HUES48 (cell line): Measurements from ENCODE around the gene DOCK3.
A peak's percentile ranks its signal among the peaks of the same experiment; 100 is the strongest.

Source experiments
- H3K27ac ChIP-seq: one replicate; pipeline ENCODE4 v1.7.0; 2013; ENCODE audit warnings: low read depth, low read length, inconsistent platforms
- H3K27me3 ChIP-seq: 2 replicates; pipeline ENCODE4 v1.6.1; 2013; ENCODE audit warnings: mild to moderate bottlenecking, low read length; ENCODE audit not compliant: control insufficient read depth, insufficient read depth
- H3K36me3 ChIP-seq: 2 replicates; pipeline ENCODE4 v1.6.1; 2013; ENCODE audit warnings: low read length; ENCODE audit not compliant: control insufficient read depth, insufficient read depth
- H3K4me1 ChIP-seq: 2 replicates; pipeline ENCODE4 v1.6.1; 2013; ENCODE audit warnings: mild to moderate bottlenecking, low read length; ENCODE audit not compliant: control insufficient read depth, insufficient read depth
- H3K4me3 ChIP-seq: 2 replicates; pipeline ENCODE4 v1.5.1; 2013; ENCODE audit warnings: mild to moderate bottlenecking, low read depth, low read length
- H3K9ac ChIP-seq: 2 replicates; pipeline ENCODE4 v1.6.1; 2013; ENCODE audit warnings: mild to moderate bottlenecking, low read depth, low read length, moderate library complexity
- H3K9me3 ChIP-seq: 2 replicates; pipeline ENCODE4 v1.6.1; 2013; ENCODE audit warnings: low read length; ENCODE audit not compliant: control insufficient read depth, insufficient read depth

The DOCK3 gene

GRCh38 chr3:50637011-50637410 lies 37.7 kb upstream of the DOCK3 start:
- Histone ChIP-seq H3K4me3 (no peak overlapping the region), H3K4me1 (peaks cover 14% of the 10 kb centered on the region), H3K27ac (no peak overlapping the region), H3K9me3 (no peaks in the 10 kb centered on the region), H3K27me3 (no peaks in the 10 kb centered on the region), H3K36me3 (peaks cover 11% of the 10 kb centered on the region; the same call in 1 of the 2 replicates), H3K9ac (no peak overlapping the region)

- H3K36me3 ChIP-seq = peaks cover 13% of the 10 kb centered on the region; the same call in 1 of the 2 replicates
- H3K4me1 ChIP-seq = peaks cover 16% of the 10 kb centered on the region
- no peak overlapping the region for H3K4me3 ChIP-seq
- H3K27ac ChIP-seq = no peak overlapping the region
- H3K9me3 ChIP-seq = no peaks in the 10 kb centered on the region
- H3K9ac ChIP-seq = no peak overlapping the region
- no peaks in the 10 kb centered on the region for H3K27me3 ChIP-seq
Observed at GRCh38 chr3:50637945-50638344, 36.8 kb upstream of the DOCK3 start.

GRCh38 chr3:50639055-50639494 lies 35.7 kb upstream of the DOCK3 start:
- H3K4me1 ChIP-seq = peaks cover 16% of the 10 kb centered on the region
- H3K4me3 ChIP-seq = no peak overlapping the region
- no peak overlapping the region for H3K9ac ChIP-seq
- peaks cover 23% of the 10 kb centered on the region for H3K36me3 ChIP-seq
- no peaks in the 10 kb centered on the region for H3K9me3 ChIP-seq
- no peaks in the 10 kb centered on the region for H3K27me3 ChIP-seq
- no peak overlapping the region for H3K27ac ChIP-seq

GRCh38 chr3:50642382-50642781 lies 32.3 kb upstream of the DOCK3 start:
- peaks cover 45% of the 10 kb centered on the region for H3K36me3 ChIP-seq
- no peak overlapping the region for H3K9ac ChIP-seq
- H3K9me3 ChIP-seq = no peaks in the 10 kb centered on the region
- H3K4me3 ChIP-seq = no peak overlapping the region
- no peaks in the 10 kb centered on the region for H3K27me3 ChIP-seq
- H3K27ac ChIP-seq = no peak overlapping the region
- H3K4me1 ChIP-seq = peaks cover 8% of the 10 kb centered on the region

DNA sequence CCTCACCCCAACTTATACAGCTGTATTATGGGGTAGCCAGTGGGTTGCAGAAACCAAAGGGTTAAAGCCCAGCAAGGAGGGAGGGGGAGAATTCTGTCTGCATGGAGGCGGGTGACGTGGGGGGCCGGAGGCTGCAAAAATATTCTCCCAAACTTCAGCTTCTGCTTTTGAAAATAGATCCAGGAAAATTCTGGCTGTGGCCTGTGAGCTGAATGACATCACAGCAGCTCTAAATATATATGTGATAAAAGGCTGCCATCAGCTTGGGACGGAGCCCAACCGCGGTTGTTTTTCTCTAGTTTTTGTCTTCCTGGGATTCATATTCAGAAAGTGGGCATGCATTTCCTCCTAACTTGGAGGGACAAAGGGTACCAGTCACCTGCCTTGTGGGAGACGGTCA lies 30.2 kb upstream of the DOCK3 start:
- Histone ChIP-seq H3K4me3 (no peak overlapping the region), H3K4me1 (peaks cover 3% of the 10 kb centered on the region), H3K9ac (no peak overlapping the region), H3K36me3 (peaks cover 55% of the 10 kb centered on the region), H3K9me3 (no peaks in the 10 kb centered on the region), H3K27me3 (no peaks in the 10 kb centered on the region), H3K27ac (no peak overlapping the region)

- H3K9ac ChIP-seq = no peak overlapping the region
- peaks cover 3% of the 10 kb centered on the region for H3K4me1 ChIP-seq
- no peak overlapping the region for H3K4me3 ChIP-seq
- no peaks in the 10 kb centered on the region for H3K27me3 ChIP-seq
- no peaks in the 10 kb centered on the region for H3K9me3 ChIP-seq
- peaks cover 55% of the 10 kb centered on the region for H3K36me3 ChIP-seq
- H3K27ac ChIP-seq = no peak overlapping the region
Observed at GRCh38 chr3:50645378-50645777, 29.3 kb upstream of the DOCK3 start.

- H3K36me3 ChIP-seq = peaks cover 38% of the 10 kb centered on the region
- no peak overlapping the region for H3K9ac ChIP-seq
- H3K27ac ChIP-seq = no peak overlapping the region
- H3K4me3 ChIP-seq = no peak overlapping the region
- no peaks in the 10 kb centered on the region for H3K9me3 ChIP-seq
- peaks cover 13% of the 10 kb centered on the region for H3K4me1 ChIP-seq
- H3K27me3 ChIP-seq = no peaks in the 10 kb centered on the region
Observed at GRCh38 chr3:50648313-50648712, 26.4 kb upstream of the DOCK3 start.

- no peaks in the 10 kb centered on the region for H3K9me3 ChIP-seq
- H3K27ac ChIP-seq = no peak overlapping the region
Observed at GRCh38 chr3:50648944-50649343, 25.8 kb upstream of the DOCK3 start.

GRCh38 chr3:50649451-50649931 lies 25.2 kb upstream of the DOCK3 start:
- Histone ChIP-seq H3K4me1 (peaks cover 13% of the 10 kb centered on the region), H3K36me3 (peaks cover 28% of the 10 kb centered on the region), H3K9ac (no peak overlapping the region)

More at GRCh38 chr3:50648944-50649343, 25.8 kb upstream of the DOCK3 start:
- no peaks in the 10 kb centered on the region for H3K27me3 ChIP-seq
- H3K36me3 ChIP-seq = peaks cover 33% of the 10 kb centered on the region
- H3K9ac ChIP-seq = no peak overlapping the region
- no peak overlapping the region for H3K4me3 ChIP-seq
- peaks cover 13% of the 10 kb centered on the region for H3K4me1 ChIP-seq

GRCh38 chr3:50650018-50650417 lies 24.7 kb upstream of the DOCK3 start:
- Histone ChIP-seq H3K27ac (no peak overlapping the region), H3K27me3 (no peaks in the 10 kb centered on the region), H3K9ac (no peak overlapping the region), H3K4me1 (peaks cover 13% of the 10 kb centered on the region), H3K4me3 (no peak overlapping the region), H3K36me3 (peaks cover 23% of the 10 kb centered on the region; the same call in 1 of the 2 replicates), H3K9me3 (no peaks in the 10 kb centered on the region)

More at GRCh38 chr3:50649451-50649931, 25.2 kb upstream of the DOCK3 start:
- no peak overlapping the region for H3K27ac ChIP-seq
- H3K9me3 ChIP-seq = no peaks in the 10 kb centered on the region
- H3K4me3 ChIP-seq = no peak overlapping the region
- H3K27me3 ChIP-seq = no peaks in the 10 kb centered on the region

DNA sequence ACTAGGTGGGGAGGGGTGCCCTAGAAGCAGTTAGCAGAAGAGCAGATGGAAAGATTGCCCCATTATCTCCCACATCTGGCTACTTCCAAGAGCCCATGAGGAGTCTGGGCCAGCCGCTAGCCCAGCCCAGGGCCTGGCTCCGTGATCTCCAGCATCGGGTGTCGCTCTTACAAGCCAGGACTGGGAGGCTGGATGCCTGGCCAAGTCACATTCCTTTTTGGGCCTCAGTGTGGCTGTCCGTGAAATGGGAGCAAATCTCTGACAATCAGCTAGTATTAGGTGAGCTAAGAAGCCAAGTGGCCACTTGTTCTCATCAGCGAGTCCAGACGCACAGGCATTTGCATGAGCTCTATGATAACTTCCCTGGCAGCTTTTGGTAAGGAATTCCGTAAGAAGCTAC lies 23.3 kb upstream of the DOCK3 start:
- H3K27me3 ChIP-seq = no peaks in the 10 kb centered on the region
- no peaks in the 10 kb centered on the region for H3K9me3 ChIP-seq
- peaks cover 13% of the 10 kb centered on the region for H3K4me1 ChIP-seq
- H3K4me3 ChIP-seq = no peak overlapping the region
- no peak overlapping the region for H3K9ac ChIP-seq
- H3K36me3 ChIP-seq = peaks cover 16% of the 10 kb centered on the region; the same call in 1 of the 2 replicates
- peak overlapping the region; percentile 60 for H3K27ac ChIP-seq
